C4-2B (cell line): Measurements from ENCODE around the gene GNAT1.

Experiments
- ZFX ChIP-seq: fragments of 450-650 bp; IDR thresholded peaks from 2 replicates; pipeline ENCODE4 v1.6.1; 2017
- TF ChIP-seq, protein P1 (sequence below): fragments of 450-650 bp; conservative IDR thresholded peaks from 2 replicates; pipeline ENCODE4 v1.5.1; 2017; ENCODE audit warnings: mild to moderate bottlenecking

DNA sequence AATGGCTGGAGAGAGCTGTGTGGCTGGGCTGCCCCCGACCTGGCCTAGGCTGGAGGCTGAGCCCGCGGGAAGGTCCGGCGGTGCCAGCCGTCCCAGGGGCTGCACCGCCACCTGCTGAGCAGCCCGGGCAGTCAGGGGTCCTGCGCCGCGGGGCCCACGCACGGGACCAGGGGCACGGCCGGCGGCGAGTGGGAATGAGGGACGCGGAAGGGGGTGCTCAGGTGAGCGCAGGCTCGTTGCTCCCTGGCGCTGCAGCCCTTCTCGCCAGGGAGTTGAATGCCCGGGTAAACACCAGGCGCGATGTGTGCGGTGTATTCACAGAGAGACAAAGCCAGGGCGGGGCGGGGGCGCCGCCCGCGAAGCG lies 37.0 kb upstream of the GNAT1 start:
- TF ChIP-seq, protein P1, sequence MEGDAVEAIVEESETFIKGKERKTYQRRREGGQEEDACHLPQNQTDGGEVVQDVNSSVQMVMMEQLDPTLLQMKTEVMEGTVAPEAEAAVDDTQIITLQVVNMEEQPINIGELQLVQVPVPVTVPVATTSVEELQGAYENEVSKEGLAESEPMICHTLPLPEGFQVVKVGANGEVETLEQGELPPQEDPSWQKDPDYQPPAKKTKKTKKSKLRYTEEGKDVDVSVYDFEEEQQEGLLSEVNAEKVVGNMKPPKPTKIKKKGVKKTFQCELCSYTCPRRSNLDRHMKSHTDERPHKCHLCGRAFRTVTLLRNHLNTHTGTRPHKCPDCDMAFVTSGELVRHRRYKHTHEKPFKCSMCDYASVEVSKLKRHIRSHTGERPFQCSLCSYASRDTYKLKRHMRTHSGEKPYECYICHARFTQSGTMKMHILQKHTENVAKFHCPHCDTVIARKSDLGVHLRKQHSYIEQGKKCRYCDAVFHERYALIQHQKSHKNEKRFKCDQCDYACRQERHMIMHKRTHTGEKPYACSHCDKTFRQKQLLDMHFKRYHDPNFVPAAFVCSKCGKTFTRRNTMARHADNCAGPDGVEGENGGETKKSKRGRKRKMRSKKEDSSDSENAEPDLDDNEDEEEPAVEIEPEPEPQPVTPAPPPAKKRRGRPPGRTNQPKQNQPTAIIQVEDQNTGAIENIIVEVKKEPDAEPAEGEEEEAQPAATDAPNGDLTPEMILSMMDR = no peak; the same call in 1 of the 2 replicates
- no peak for TF ChIP-seq ZFX
